Left kidney (tissue), 8 donors: Measurements from ENCODE around the gene CDC42EP2. TPM values are rescaled to one million over a fixed set of nuclear protein-coding genes. Genes with fewer than 3 reads are reported as not detected.

Experiments
- DNase-seq: peaks from one replicate; pipeline ENCODE4 v3.0.0-alpha.2; 2013
- long read RNA-seq, 8 donors: transcript quantifications; one replicate each; lab custom pipeline, GENCODE V29; 2026
- polyA plus RNA-seq: library from polyadenylated mRNA; unstranded; fragments of 120-200 nt; gene quantifications from one replicate; pipeline ENCODE4 v1.2.1, GENCODE V29; 2013; ENCODE audit not compliant: insufficient read length

CDC42EP2 gene, protein sequence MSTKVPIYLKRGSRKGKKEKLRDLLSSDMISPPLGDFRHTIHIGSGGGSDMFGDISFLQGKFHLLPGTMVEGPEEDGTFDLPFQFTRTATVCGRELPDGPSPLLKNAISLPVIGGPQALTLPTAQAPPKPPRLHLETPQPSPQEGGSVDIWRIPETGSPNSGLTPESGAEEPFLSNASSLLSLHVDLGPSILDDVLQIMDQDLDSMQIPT
- 8.6 TPM for polyA plus RNA-seq
- long read RNA-seq, donor 1, transcript CDC42EP2-201 (2 exons, 2,023 nt) = major isoform, 15 of 15 reads
- long read RNA-seq, donor 1, partial matches to known transcripts = 0 of 15 reads
- long read RNA-seq, donor 1, other reads (novel, unspliced or antisense) = 0 of 15 reads
- long read RNA-seq, donor 2, transcript CDC42EP2-201 (2 exons, 2,023 nt) = major isoform, 10 of 10 reads
- long read RNA-seq, donor 2, partial matches to known transcripts = 0 of 10 reads
- long read RNA-seq, donor 2, other reads (novel, unspliced or antisense) = 0 of 10 reads
- long read RNA-seq, donor 3, transcript CDC42EP2-201 (2 exons, 2,023 nt) = major isoform, 8 of 8 reads
- long read RNA-seq, donor 3, partial matches to known transcripts = 0 of 8 reads
- long read RNA-seq, donor 3, other reads (novel, unspliced or antisense) = 0 of 8 reads
- long read RNA-seq, donor 4, partial matches to known transcripts = 0 of 2 reads
- long read RNA-seq, donor 4, other reads (novel, unspliced or antisense) = 0 of 2 reads
- long read RNA-seq, donor 5, transcript CDC42EP2-201 (2 exons, 2,023 nt) = major isoform, 8 of 8 reads
- long read RNA-seq, donor 5, partial matches to known transcripts = 0 of 8 reads
- long read RNA-seq, donor 5, other reads (novel, unspliced or antisense) = 0 of 8 reads
- long read RNA-seq, donor 6, transcript CDC42EP2-201 (2 exons, 2,023 nt) = major isoform, 8 of 8 reads
- long read RNA-seq, donor 6, partial matches to known transcripts = 0 of 8 reads
- long read RNA-seq, donor 6, other reads (novel, unspliced or antisense) = 0 of 8 reads
- long read RNA-seq, donor 7, transcript CDC42EP2-201 (2 exons, 2,023 nt) = major isoform, 15 of 15 reads
- long read RNA-seq, donor 7, partial matches to known transcripts = 0 of 15 reads
- long read RNA-seq, donor 7, other reads (novel, unspliced or antisense) = 0 of 15 reads
- long read RNA-seq, donor 8, partial matches to known transcripts = 0 of 3 reads
- long read RNA-seq, donor 8, other reads (novel, unspliced or antisense) = 0 of 3 reads

DNA sequence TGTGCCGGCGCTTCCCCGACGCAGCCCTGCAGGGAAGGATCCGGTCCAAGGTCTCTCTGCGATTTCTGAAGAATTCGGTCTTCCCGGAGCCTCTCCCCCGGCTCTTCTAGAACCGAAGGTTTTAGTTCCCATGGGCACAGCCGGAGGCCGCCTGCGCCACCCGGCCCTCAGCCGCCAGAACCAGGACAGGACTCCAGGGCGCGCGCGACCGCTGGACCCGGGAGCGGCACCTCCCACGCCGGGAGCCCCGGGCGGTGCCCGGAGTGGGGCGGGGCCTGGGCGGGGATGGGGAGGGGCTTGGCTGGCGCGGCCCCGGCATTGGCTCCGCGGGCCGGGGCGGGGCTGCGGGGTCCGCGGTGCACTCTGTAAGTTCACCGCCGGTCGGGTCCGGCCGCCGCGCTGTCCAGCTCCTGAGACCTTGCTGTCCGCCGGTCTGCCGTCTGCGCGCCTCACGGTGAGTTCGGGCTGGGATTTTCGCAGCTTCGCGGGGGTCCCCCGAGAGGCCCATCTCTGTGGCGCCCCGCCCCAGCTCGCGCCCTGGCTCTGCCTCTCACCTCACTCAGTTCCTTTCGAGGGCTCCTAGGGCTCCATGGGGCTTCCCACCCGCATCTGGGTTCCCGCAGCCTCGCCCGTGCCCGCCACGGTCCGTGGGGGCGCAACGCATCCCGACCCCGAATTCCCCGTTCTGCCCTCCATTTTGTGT, at the start of gene CDC42EP2:
Gene CDC42EP2, plus strand, starts transcription at position 366 of the 703 bp plus-strand sequence. CDS start 6,033 bp downstream, outside the sequence.
- peak; percentile 83 for DNase-seq

GRCh38 chr11:65266210-65266609, 48.5 kb upstream of the CDC42EP2 start:
- DNase-seq = no peak

DNA sequence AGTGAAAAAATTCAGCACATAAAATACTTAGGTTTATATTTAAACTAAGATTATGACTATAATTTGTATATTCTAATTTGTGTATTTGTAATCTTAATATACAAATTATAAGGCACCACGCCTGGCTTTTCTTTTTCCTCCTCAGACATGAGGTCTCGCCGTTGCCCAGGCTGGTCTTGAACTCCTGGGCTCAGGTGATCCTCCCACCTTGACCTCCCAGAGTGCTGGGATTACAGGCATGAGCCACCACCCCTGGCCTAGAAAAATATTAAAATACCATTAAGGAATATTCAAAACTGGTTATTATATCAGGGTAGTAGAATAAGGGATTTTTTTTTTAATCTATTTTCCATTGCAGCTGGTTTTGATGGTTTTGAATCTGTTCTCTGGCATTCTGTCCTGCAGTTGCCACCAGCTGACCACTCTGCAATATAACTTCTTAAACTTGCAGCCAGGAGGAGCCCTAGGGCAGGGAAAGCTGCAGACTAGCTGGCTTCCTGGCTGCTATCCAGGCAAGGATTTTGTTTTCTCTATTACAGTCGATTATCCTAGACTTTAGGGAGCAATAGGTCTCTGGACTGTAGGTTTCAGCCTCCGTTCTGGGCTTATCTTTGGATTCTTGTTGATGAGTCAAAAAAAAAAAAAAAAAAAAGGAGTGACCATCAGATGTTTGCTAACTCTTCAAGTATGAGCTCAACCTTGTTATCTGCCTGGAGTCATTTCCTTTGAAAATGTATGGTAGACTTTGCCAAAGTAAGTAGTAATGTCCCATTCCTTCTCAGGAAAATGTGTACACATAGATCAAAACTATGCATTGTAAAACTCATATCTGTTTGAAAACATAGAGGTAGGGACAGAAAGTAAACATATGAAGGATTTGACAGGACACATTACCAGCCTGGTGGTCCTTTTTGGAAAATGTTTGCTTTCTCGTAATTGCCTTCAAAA, 39.7 kb upstream of the CDC42EP2 start:
- DNase-seq = peak; percentile 80

DNA sequence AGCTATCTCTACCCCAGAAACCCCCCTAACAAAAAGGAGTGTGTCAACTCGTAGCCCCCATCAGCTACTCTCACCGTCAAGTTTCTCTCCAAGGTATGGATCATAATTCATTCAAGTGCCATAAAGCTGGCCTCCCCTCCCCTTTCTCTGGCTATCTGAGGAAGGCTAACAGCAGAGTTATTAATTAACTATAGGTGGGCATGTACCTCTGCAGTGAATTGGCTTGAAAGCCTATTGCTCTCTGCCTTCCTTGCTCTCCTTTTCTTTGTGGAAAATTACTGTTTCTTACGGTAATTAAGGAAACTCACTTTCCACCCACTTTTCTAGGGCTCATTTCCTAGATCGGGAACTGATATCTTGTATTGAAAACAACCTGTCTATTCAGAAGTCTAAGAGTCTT, 38.8 kb upstream of the CDC42EP2 start:
- DNase-seq = no peak

- DNase-seq = no peak
These were observed 36.9 kb upstream of the CDC42EP2 start for GRCh38 chr11:65277631-65278277.

DNA sequence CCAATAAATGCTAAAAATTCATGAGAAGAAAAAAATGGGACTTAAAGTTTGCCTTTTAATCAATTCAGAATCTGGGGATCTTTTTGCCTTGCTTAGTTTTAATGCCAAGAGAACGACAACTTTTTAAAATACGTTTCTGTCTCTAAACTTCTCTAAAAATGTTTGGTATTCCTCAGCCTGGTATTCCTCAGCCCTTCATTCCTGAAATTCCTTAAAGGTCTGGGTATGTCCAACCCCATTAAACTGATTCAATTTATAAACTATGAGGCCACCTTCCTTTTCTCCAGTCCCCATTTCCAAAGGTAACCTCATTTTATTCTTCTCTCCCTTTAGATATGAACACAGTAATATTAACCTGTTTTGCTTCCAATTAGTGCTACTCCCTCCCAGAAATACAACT, 36.3 kb upstream of the CDC42EP2 start:
- DNase-seq = no peak

DNA sequence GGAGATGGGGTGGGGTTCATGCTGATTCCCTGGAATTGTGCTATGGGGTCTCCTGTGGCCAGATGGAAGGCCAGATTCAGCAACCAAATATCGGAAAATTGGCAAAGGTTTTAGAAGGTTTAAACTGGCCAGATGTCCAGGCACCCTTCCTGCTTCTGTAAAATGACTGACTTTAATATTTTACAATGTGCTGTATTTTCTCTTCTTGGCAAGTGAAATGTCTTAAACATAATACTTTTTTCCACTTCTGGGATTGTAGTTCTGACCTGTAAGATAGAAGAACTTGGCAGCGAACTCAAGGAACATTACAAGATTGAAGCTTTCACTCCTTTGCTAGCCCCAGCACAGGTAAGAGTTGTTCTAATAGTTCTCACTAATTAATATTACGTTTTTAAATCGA, 35.4 kb upstream of the CDC42EP2 start:
- DNase-seq = no peak

GRCh38 chr11:65279741-65280440, 34.8 kb upstream of the CDC42EP2 start:
- DNase-seq = no peak

DNA sequence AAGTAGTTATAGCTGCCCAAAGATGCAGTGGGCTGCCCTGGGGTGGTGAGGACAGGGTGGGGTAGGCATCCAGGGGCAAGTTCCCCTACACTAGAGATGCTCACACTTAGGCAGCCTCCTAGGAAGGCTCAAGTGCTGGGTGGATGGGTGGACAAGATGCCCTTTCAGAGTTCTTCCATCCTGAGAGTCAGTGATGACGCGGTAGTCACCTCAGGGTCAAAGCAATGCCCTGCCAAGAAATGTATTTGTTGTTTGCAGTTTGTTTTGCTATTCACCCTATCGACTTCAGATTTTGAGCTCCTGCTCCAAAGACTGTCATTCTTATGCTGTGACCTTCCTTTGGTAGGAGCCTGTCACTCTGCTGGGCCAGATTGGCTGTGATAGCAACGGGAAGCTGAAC, 34.0 kb upstream of the CDC42EP2 start:
- DNase-seq = no peak

- DNase-seq = no peak
These were observed 28.0 kb upstream of the CDC42EP2 start for GRCh38 chr11:65286686-65287085.

DNA sequence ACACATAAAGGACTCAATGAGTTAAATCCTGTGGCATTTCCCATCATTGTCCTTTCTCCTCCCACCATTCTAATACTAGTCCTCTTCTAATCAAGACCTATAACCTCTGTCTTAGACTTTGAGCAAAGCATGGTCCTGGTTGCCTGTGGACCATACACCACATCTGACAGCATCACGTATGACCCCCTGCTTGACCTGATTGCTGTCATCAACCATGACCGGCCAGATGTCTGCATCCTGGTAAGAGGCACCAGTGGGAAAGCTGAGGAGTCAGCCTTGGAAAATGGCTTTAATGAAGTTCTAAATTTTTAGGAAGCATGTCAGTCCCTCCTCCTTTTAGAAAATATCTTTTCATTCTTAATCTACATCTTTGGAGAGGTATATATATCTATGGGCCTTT, 27.1 kb upstream of the CDC42EP2 start:
- no peak for DNase-seq

- DNase-seq = no peak
These were observed 25.7 kb upstream of the CDC42EP2 start for GRCh38 chr11:65288706-65289536.

GRCh38 chr11:65290448-65291165, 24.1 kb upstream of the CDC42EP2 start:
- no peak for DNase-seq

DNA sequence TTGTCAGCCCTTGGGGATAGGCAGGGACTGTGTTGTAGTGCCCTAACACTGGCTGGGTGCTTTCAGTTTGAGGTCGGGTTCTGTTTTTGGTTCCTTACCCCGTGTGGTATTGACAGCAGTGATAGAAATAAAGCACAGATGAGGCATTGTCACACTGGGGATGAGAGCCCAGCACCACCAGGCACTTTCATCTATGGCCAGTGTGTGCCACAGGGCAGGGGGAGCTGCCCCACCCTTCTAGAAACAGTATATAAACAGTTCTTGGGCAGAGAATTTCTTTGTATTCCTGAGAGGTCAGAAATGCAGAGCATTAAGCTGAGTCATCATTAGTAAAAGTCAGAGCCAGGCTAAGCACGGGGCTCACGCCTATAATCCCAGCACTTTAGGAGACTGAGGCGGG, 23.1 kb upstream of the CDC42EP2 start:
- DNase-seq = no peak

- DNase-seq = no peak
These were observed 21.8 kb upstream of the CDC42EP2 start for GRCh38 chr11:65292890-65293289.

DNA sequence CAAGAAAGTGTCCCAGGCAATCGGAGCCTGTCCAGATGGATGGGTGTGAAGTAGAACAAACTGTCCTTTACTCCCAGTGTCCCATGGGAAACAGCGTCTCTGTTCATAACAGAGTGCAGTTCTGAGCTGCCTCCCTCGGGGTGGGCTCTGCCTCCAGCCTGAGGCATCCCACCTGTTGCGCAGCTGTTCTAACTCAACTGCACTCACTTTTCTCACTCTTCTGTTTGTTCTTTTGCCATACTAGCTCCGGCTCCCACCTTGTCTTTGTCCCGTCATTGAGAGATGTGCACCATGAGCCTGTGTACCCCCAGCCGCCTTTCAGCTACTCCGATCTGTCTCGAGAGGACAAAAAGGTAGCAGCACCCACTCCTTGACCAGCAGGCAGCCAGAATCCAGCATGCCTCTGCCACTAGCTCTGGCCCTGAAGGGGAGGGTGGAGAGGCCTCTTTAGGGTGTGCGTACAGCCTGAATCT, 20.7 kb upstream of the CDC42EP2 start:
- no peak for DNase-seq

DNA sequence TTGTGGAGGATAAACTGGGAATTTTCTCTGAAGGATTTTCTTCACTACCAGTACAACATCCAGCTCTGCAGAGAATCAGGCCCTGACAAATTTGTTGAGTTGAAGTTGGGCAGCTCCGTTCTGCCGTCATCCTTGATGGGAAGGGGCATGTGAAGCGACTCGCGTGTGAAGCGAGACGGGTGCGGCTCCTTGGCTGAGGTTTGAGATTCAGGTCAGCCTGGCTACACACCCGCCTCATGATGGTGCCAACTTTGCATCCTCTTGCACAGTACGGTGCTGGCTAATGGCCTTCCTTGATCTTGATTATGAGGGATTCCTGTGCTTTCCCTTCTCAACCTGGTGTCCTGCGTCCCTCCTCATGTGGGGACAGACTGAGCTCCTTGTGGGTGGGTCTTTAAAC, 19.7 kb upstream of the CDC42EP2 start:
- no peak for DNase-seq
